Measurements from ENCODE around the gene KLC3. TPM values are rescaled to one million over a fixed set of nuclear protein-coding genes. Genes with fewer than 3 reads are reported as not detected.
A peak's percentile ranks its signal among the peaks of the same experiment; 100 is the strongest.

The KLC3 gene
- total and polyA plus RNA-seq, 2 donors (not counting 1 experiment from before 2014, with no cell fraction given): 0.09 to 0.17 TPM

GRCh38 chr19:45364696-45365095 lies 24.1 kb downstream of the KLC3 start:
- Histone ChIP-seq H4K20me1 (ENCODE audit: control insufficient read depth, extremely low read depth, insufficient read depth, low read length) (no peaks in the 10 kb centered on the region), H2AFZ (ENCODE audit: low read length) (no peak overlapping the region), H3K36me3 (ENCODE audit: control insufficient read depth, insufficient read depth, low read length) (peaks cover 18% of the 10 kb centered on the region), H3K4me3 (replicated peaks in 1 of 4; ENCODE audit: control extremely low read depth in 1 of 4, insufficient read depth in 1 of 4, low read depth in 3 of 4, low read length in 4 of 4) (no peak overlapping the region), H3K4me1 (ENCODE audit: control insufficient read depth, extremely low read depth, insufficient read depth, low read length) (no peaks in the 10 kb centered on the region), H3K27me3 (ENCODE audit: control insufficient read depth, insufficient read depth, low read length) (no peaks in the 10 kb centered on the region), H3K9ac (ENCODE audit: insufficient read depth, low read length) (no peak overlapping the region), H3K27ac (ENCODE audit: insufficient read depth, low read length) (no peak overlapping the region), H3K9me3 (ENCODE audit: control insufficient read depth, insufficient read depth, low read depth, low read length) (no peaks in the 10 kb centered on the region), H3K79me2 (ENCODE audit: control insufficient read depth, insufficient read depth, low read length) (peaks cover 11% of the 10 kb centered on the region), H3K4me2 (ENCODE audit: extremely low read depth, insufficient read depth, low read length) (no peak overlapping the region)
- TF ChIP-seq CTCF (conservative IDR thresholded peaks at IDR 0.05 in 1 of 2, IDR thresholded peaks at IDR 0.05 in 1 of 2; ENCODE audit: low read depth in 1 of 2, low read length in 2 of 2) (no peak), EZH2 (IDR thresholded peaks at IDR 0.05; ENCODE audit: low read length, missing control alignments) (no peak)
- no peak for DNase-seq (ENCODE audit: low read depth in 2 of 2)

GRCh38 chr19:45368127-45368526 lies 27.6 kb downstream of the KLC3 start:
- H3K9me3 ChIP-seq (ENCODE audit: control insufficient read depth, insufficient read depth, low read depth, low read length): no peaks in the 10 kb centered on the region
- H3K9ac ChIP-seq (ENCODE audit: insufficient read depth, low read length): no peak overlapping the region
- no peak overlapping the region for H2AFZ ChIP-seq (ENCODE audit: low read length)
- no peak overlapping the region for H3K4me3 ChIP-seq (replicated peaks in 1 of 4; ENCODE audit: control extremely low read depth in 1 of 4, insufficient read depth in 1 of 4, low read depth in 3 of 4, low read length in 4 of 4)
- H3K4me2 ChIP-seq (ENCODE audit: extremely low read depth, insufficient read depth, low read length): no peak overlapping the region
- H3K27ac ChIP-seq (ENCODE audit: insufficient read depth, low read length): no peak overlapping the region
- peaks cover 15% of the 10 kb centered on the region for H3K79me2 ChIP-seq (ENCODE audit: control insufficient read depth, insufficient read depth, low read length)
- H3K36me3 ChIP-seq (ENCODE audit: control insufficient read depth, insufficient read depth, low read length): peaks cover 8% of the 10 kb centered on the region
- H3K4me1 ChIP-seq (ENCODE audit: control insufficient read depth, extremely low read depth, insufficient read depth, low read length): no peaks in the 10 kb centered on the region
- no peaks in the 10 kb centered on the region for H3K27me3 ChIP-seq (ENCODE audit: control insufficient read depth, insufficient read depth, low read length)
- no peaks in the 10 kb centered on the region for H4K20me1 ChIP-seq (ENCODE audit: control insufficient read depth, extremely low read depth, insufficient read depth, low read length)
- TF ChIP-seq CTCF (conservative IDR thresholded peaks at IDR 0.05 in 1 of 2, IDR thresholded peaks at IDR 0.05 in 1 of 2; ENCODE audit: low read depth in 1 of 2, low read length in 2 of 2) (no peak), EZH2 (IDR thresholded peaks at IDR 0.05; ENCODE audit: low read length, missing control alignments) (no peak)
- DNase-seq (ENCODE audit: low read depth in 2 of 2): no peak

- Histone ChIP-seq H3K4me3 (replicated peaks in 1 of 4; ENCODE audit: control extremely low read depth in 1 of 4, insufficient read depth in 1 of 4, low read depth in 3 of 4, low read length in 4 of 4) (peak overlapping the region in 2 of 4 experiments; percentile 33 to 75), H3K36me3 (ENCODE audit: control insufficient read depth, insufficient read depth, low read length) (peaks cover 4% of the 10 kb centered on the region)
- TF ChIP-seq CTCF (conservative IDR thresholded peaks at IDR 0.05 in 1 of 2, IDR thresholded peaks at IDR 0.05 in 1 of 2; ENCODE audit: low read depth in 1 of 2, low read length in 2 of 2) (no peak), EZH2 (IDR thresholded peaks at IDR 0.05; ENCODE audit: low read length, missing control alignments) (no peak)
Observed at GRCh38 chr19:45368737-45369340, 28.3 kb downstream of the KLC3 start.

More at GRCh38 chr19:45368737-45369340, 28.3 kb downstream of the KLC3 start:
- Histone ChIP-seq H4K20me1 (ENCODE audit: control insufficient read depth, extremely low read depth, insufficient read depth, low read length) (no peaks in the 10 kb centered on the region), H2AFZ (ENCODE audit: low read length) (no peak overlapping the region), H3K9ac (ENCODE audit: insufficient read depth, low read length) (no peak overlapping the region), H3K27me3 (ENCODE audit: control insufficient read depth, insufficient read depth, low read length) (no peaks in the 10 kb centered on the region), H3K79me2 (ENCODE audit: control insufficient read depth, insufficient read depth, low read length) (peaks cover 15% of the 10 kb centered on the region), H3K4me2 (ENCODE audit: extremely low read depth, insufficient read depth, low read length) (peak overlapping the region; percentile 67), H3K4me1 (ENCODE audit: control insufficient read depth, extremely low read depth, insufficient read depth, low read length) (no peaks in the 10 kb centered on the region), H3K9me3 (ENCODE audit: control insufficient read depth, insufficient read depth, low read depth, low read length) (no peaks in the 10 kb centered on the region), H3K27ac (ENCODE audit: insufficient read depth, low read length) (no peak overlapping the region)
- DNase-seq (ENCODE audit: low read depth in 2 of 2): no peak
